ENCODE data around the gene DAB1.

DNA sequence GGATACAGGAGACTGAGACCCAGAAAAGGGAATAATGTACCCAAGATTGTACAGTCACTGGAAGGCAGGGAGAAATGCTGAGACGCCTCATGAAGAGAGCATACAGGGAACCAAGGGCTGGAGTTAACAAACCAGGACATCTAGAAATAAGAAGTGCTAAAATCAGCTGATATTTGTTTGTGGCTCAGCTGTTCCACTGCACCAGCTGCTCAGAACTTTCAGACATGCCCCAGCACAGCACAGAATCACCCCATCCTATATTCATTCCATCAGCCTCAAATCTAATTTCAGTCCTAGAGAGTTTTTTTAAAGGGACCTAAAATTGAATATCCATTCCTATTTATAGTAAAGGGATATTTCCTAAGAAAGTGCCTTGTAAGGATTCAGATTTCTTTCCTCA lies 60.2 kb downstream of the DAB1 start:
- TF ChIP-seq, protein P1, sequence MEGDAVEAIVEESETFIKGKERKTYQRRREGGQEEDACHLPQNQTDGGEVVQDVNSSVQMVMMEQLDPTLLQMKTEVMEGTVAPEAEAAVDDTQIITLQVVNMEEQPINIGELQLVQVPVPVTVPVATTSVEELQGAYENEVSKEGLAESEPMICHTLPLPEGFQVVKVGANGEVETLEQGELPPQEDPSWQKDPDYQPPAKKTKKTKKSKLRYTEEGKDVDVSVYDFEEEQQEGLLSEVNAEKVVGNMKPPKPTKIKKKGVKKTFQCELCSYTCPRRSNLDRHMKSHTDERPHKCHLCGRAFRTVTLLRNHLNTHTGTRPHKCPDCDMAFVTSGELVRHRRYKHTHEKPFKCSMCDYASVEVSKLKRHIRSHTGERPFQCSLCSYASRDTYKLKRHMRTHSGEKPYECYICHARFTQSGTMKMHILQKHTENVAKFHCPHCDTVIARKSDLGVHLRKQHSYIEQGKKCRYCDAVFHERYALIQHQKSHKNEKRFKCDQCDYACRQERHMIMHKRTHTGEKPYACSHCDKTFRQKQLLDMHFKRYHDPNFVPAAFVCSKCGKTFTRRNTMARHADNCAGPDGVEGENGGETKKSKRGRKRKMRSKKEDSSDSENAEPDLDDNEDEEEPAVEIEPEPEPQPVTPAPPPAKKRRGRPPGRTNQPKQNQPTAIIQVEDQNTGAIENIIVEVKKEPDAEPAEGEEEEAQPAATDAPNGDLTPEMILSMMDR (IDR thresholded peaks at IDR 0.05) = no peak
- no peak for TF ChIP-seq POLR2A (IDR thresholded peaks at IDR 0.05)

All from right lobe of liver (tissue), 4 donors.